ENCODE data around the gene ATG3. TPM values are rescaled to one million over a fixed set of nuclear protein-coding genes. Genes with fewer than 3 reads are reported as not detected.

ATG3 gene
- total and polyA plus RNA-seq, 9 of the 15 experiments (the other 6 are each of a cell fraction or from before 2014, with no cell fraction given): 48.7 to 107 (median 64.7) TPM

DNA sequence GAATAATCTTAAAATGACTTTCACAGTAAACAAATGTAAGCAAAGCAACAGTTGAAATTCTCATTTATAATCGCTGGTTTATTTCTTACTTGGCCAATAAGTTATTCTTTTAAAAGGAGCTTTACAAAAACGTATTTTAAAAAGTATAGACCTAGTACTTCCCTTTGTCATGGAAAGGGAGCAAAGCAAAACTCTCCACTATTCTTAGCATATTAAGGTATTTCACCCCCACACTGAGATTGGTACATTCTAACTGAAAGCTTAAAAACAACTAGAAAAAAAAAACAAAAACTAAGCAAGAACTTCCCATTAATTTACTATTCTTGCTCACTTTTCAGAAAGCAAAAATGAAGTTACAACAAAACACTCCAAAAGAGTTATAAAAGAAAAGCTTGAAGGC, 1.5 kb downstream of the ATG3 start:
- FAIRE-seq: no peak
- POLR2A ChIA-PET: no interaction called here
- in situ Hi-C loops (cut with MboI) (no loop called here), intact Hi-C loops (cut with micrococcal nuclease) (no loop called here)
- Histone ChIP-seq H3K9me1 (ENCODE audit: control insufficient read depth, insufficient read depth, low read length) (no peaks in the 10 kb centered on the region), H4K20me1 (replicated peaks; ENCODE audit: control insufficient read depth, insufficient read depth, low read length) (no peaks in the 10 kb centered on the region), H3K4me2 (ENCODE audit: insufficient read depth, low read length) (peak overlapping the region; percentile 95), H3K36me3 (ENCODE audit: control insufficient read depth, insufficient read depth, low read length) (peaks cover 23% of the 10 kb centered on the region; the same call in 1 of the 3 replicates), H3K9me3 (replicated peaks; ENCODE audit: control insufficient read depth, insufficient read depth, low read depth, low read length) (no peaks in the 10 kb centered on the region), H3K4me1 (replicated peaks in 1 of 2; ENCODE audit: control insufficient read depth in 2 of 2, insufficient read depth in 2 of 2, low read length in 2 of 2) (peaks cover 0 to 5% of the 10 kb centered on the region in 2 experiments; a peak in 3 of 5 replicates), H3K27ac (ENCODE audit: extremely low read depth, low read depth, low read length) (peak overlapping the region; percentile 98; the same call in 2 of the 3 replicates), H2AFZ (ENCODE audit: low read depth, low read length) (no peak overlapping the region), H3K79me2 (ENCODE audit: control insufficient read depth, insufficient read depth, low read length) (peaks cover 54% of the 10 kb centered on the region), H3K4me3 (peak overlapping the region; percentile 77), H3K27me3 (ENCODE audit: control insufficient read depth in 2 of 2, insufficient read depth in 2 of 2, low read length in 2 of 2) (no peaks in the 10 kb centered on the region), H3K9ac (ENCODE audit: insufficient read depth in 1 of 2, low read depth in 2 of 2, low read length in 2 of 2) (peak overlapping the region in 1 of 2 experiments; percentile 83; a peak in 3 of 4 replicates)
- WGBS (ENCODE audit: insufficient coverage, low coverage, missing lambda C conversion rate): 0% methylated on average over 2 of the region's 2 CpGs
- CTCF ChIA-PET (ENCODE audit: low intra/inter-chr PET ratio): no interaction called here
- BruUV-seq (replicated peaks): no TSS peak
- ATAC-seq: no peak
- DNase-seq (ENCODE audit: extremely low read depth in 1 of 4, low spot score in 3 of 4): peak in 1 of 4 experiments; percentile 2
- no peak for TF ChIP-seq ZNF408 (CRISPR knock-in tag; IDR thresholded peaks at IDR 0.05; ENCODE audit: low read depth)
- TF ChIP-seq, protein P1, sequence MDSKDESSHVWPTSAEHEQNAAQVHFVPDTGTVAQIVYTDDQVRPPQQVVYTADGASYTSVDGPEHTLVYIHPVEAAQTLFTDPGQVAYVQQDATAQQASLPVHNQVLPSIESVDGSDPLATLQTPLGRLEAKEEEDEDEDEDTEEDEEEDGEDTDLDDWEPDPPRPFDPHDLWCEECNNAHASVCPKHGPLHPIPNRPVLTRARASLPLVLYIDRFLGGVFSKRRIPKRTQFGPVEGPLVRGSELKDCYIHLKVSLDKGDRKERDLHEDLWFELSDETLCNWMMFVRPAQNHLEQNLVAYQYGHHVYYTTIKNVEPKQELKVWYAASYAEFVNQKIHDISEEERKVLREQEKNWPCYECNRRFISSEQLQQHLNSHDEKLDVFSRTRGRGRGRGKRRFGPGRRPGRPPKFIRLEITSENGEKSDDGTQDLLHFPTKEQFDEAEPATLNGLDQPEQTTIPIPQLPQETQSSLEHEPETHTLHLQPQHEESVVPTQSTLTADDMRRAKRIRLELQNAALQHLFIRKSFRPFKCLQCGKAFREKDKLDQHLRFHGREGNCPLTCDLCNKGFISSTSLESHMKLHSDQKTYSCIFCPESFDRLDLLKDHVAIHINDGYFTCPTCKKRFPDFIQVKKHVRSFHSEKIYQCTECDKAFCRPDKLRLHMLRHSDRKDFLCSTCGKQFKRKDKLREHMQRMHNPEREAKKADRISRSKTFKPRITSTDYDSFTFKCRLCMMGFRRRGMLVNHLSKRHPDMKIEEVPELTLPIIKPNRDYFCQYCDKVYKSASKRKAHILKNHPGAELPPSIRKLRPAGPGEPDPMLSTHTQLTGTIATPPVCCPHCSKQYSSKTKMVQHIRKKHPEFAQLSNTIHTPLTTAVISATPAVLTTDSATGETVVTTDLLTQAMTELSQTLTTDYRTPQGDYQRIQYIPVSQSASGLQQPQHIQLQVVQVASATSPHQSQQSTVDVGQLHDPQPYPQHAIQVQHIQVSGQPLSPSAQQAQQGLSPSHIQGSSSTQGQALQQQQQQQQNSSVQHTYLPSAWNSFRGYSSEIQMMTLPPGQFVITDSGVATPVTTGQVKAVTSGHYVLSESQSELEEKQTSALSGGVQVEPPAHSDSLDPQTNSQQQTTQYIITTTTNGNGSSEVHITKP (IDR thresholded peaks at IDR 0.05; ENCODE audit: partially characterized antibody): peak; percentile 87
